CD4-positive, alpha-beta T cell treated with Interleukin-4 for 1 hour (primary cell): ENCODE results near the gene PAX1.

ENCODE experiments used
- DNase-seq, 2 donors: peaks; one replicate each; pipeline ENCODE4 v3.0.0-alpha.2; 2020 to 2022

The PAX1 gene

GRCh38 chr20:21705575-21706260 is at the start of gene PAX1:
PAX1 (plus strand) TSS chr20:21705664; CDS start chr20:21705713, 49 bp downstream.
- no peak for DNase-seq

GRCh38 chr20:21656308-21657067 is 49.0 kb upstream of the PAX1 start:
- DNase-seq = no peak

GRCh38 chr20:21661488-21662055 is 43.9 kb upstream of the PAX1 start:
- no peak for DNase-seq

GRCh38 chr20:21663465-21663864 is 42.0 kb upstream of the PAX1 start:
- no peak for DNase-seq

GRCh38 chr20:21665687-21666446 is 39.6 kb upstream of the PAX1 start:
- no peak for DNase-seq

- no peak for DNase-seq
Measured at GRCh38 chr20:21670126-21670525, 35.3 kb upstream of the PAX1 start.

GRCh38 chr20:21670981-21671380 is 34.5 kb upstream of the PAX1 start:
- no peak for DNase-seq

- DNase-seq = no peak
Measured at GRCh38 chr20:21677261-21677660, 28.2 kb upstream of the PAX1 start.

GRCh38 chr20:21677781-21678180 is 27.7 kb upstream of the PAX1 start:
- DNase-seq = no peak

GRCh38 chr20:21681234-21681921 is 24.1 kb upstream of the PAX1 start:
- no peak for DNase-seq

GRCh38 chr20:21681922-21682318 is 23.5 kb upstream of the PAX1 start:
- DNase-seq = no peak

GRCh38 chr20:21682521-21682954 is 22.9 kb upstream of the PAX1 start:
- no peak for DNase-seq

- DNase-seq = no peak
Measured at GRCh38 chr20:21684671-21685070, 20.8 kb upstream of the PAX1 start.

GRCh38 chr20:21685981-21686380 is 19.5 kb upstream of the PAX1 start:
- no peak for DNase-seq

GRCh38 chr20:21693322-21693721 is 12.1 kb upstream of the PAX1 start:
- no peak for DNase-seq

- no peak for DNase-seq
Measured at GRCh38 chr20:21698494-21699215, 6.8 kb upstream of the PAX1 start.

- DNase-seq = no peak
Measured at GRCh38 chr20:21699216-21699508, 6.3 kb upstream of the PAX1 start.

- DNase-seq = no peak
Measured at GRCh38 chr20:21701171-21701876, 4.1 kb upstream of the PAX1 start.

GRCh38 chr20:21702016-21702415 is 3.4 kb upstream of the PAX1 start:
- no peak for DNase-seq

GRCh38 chr20:21702553-21703470 is 2.7 kb upstream of the PAX1 start:
- no peak for DNase-seq
